GM10248 (cell line): ENCODE results near the gene TPX2.
"Not testable (repeated sequence)": the region's sequence is repeated elsewhere in the genome, so short reads cannot be mapped to it uniquely, and the experiment has no call there.

Experiments
- CTCF ChIA-PET: fragments of 300-600 bp; sonication (Branson Sonifier 250); formaldehyde crosslinking; extraction: SDS; loops from one replicate; lab custom pipeline; 2021; ENCODE audit warnings: antibody characterized with exemption; lab: Yijun Ruan, JAX
- POLR2A ChIA-PET: fragments of 350-650 bp; sonication (Branson Sonifier 250); formaldehyde crosslinking; extraction: SDS; loops from one replicate; lab custom pipeline; 2020; ENCODE audit warnings: antibody characterized with exemption; lab: Yijun Ruan, JAX
- DNase-seq: peaks from one replicate; pipeline ENCODE4 v3.0.0; 2012; ENCODE audit errors: extremely low spot score
- CTCF ChIP-seq: IDR thresholded peaks from 2 replicates; pipeline ENCODE4 v1.5.1; 2012; ENCODE audit warnings: mild to moderate bottlenecking, low read depth; ENCODE audit errors: extremely low read depth, missing control alignments, control extremely low read depth

The TPX2 gene

GRCh38 chr20:31731321-31731717 is 7.8 kb upstream of the TPX2 start:
- POLR2A ChIA-PET: no interaction called here
- no peak for DNase-seq
- CTCF ChIA-PET: interaction anchor here (0.8 to 9.5 kb wide), 5 partner anchors 8 to 119 kb away, joined by 3 to 95 read pairs (median 7); partner anchors contain the start of gene BCL2L1
- no peak for TF ChIP-seq CTCF

GRCh38 chr20:31739550-31739977 is 474 bp downstream of the TPX2 start:
- no peak for DNase-seq
- no peak for TF ChIP-seq CTCF
- CTCF ChIA-PET: interaction anchor here (1.2 to 9.5 kb wide), 4 partner anchors 16 to 79 kb away, joined by 3 to 95 read pairs (median 10); partner anchors contain the start of gene BCL2L1
- POLR2A ChIA-PET: no interaction called here

GRCh38 chr20:31740208-31740607 is 1.1 kb downstream of the TPX2 start:
- ChIA-PET CTCF (interaction anchor here (1.2 to 9.5 kb wide), 2 partner anchors 17 to 78 kb away, joined by 6 to 95 read pairs; partner anchors contain the start of gene BCL2L1), POLR2A (no interaction called here)
- peak; percentile 26 for DNase-seq
- no peak for TF ChIP-seq CTCF

- CTCF ChIA-PET: interaction anchor here (1.2 to 9.5 kb wide), 2 partner anchors 17 to 79 kb away, joined by 6 to 95 read pairs; partner anchors contain the start of gene BCL2L1
- TF ChIP-seq CTCF: no peak
- POLR2A ChIA-PET: no interaction called here
Measured at GRCh38 chr20:31740656-31741323, 1.7 kb downstream of the TPX2 start.

GRCh38 chr20:31746068-31746878 is 7.2 kb downstream of the TPX2 start:
- ChIA-PET CTCF (interaction anchor here (0.7 to 6.2 kb wide), 6 partner anchors 13 to 87 kb away, joined by 3 to 32 read pairs (median 4); no protein-coding TSS in a partner anchor), POLR2A (no interaction called here)
- DNase-seq: no peak
- no peak for TF ChIP-seq CTCF

More at GRCh38 chr20:31740656-31741323, 1.7 kb downstream of the TPX2 start:
- no peak for DNase-seq

- not testable (repeated sequence) for DNase-seq
- ChIA-PET CTCF (interaction anchor here (0.7 to 6.2 kb wide), 10 partner anchors 12 to 113 kb away, joined by 3 to 32 read pairs (median 4); no protein-coding TSS in a partner anchor), POLR2A (interaction anchor here (0.7 kb wide), 1 partner anchor 1920 kb away, joined by 11 read pairs; the partner anchor contains the start of gene ACTL10)
Measured at GRCh38 chr20:31747028-31747427, 7.9 kb downstream of the TPX2 start.
